G401.6 (cell line): ENCODE results near the gene STX18.
"Not testable (repeated sequence)": the region's sequence is repeated elsewhere in the genome, so short reads cannot be mapped to it uniquely, and the experiment has no call there.

Experiments used
- FAIRE-seq: peaks from 2 replicates; lab custom pipeline; 2012; peaks lifted over from hg19 to GRCh38; lab: Jason Lieb, UNC

The STX18 gene

GRCh38 chr4:4554234-4554633, 12.4 kb upstream of the STX18 start:
- no peak for FAIRE-seq

DNA sequence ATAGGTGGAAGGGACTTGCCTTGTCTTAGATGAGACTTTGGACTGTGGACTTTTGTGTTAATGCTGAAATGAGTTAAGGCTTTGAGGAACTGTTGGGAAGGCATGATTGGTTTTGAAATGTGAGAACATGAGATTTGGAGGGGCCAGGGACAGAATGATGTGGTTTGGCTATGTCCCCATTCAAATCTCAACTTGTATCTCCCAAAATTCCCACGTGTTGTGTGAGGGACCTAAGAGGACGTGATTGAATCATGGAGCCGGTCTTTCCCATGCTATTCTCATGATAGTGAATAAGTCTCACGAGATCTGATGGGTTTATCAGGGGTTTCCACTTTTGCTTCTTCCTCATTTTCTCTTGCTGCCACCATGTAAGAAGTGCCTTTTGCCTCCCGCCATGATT, 10.2 kb upstream of the STX18 start:
- FAIRE-seq = not testable (repeated sequence)

GRCh38 chr4:4550161-4550560, 8.3 kb upstream of the STX18 start:
- FAIRE-seq = not testable (repeated sequence)

GRCh38 chr4:4549534-4549933, 7.7 kb upstream of the STX18 start:
- no peak for FAIRE-seq

DNA sequence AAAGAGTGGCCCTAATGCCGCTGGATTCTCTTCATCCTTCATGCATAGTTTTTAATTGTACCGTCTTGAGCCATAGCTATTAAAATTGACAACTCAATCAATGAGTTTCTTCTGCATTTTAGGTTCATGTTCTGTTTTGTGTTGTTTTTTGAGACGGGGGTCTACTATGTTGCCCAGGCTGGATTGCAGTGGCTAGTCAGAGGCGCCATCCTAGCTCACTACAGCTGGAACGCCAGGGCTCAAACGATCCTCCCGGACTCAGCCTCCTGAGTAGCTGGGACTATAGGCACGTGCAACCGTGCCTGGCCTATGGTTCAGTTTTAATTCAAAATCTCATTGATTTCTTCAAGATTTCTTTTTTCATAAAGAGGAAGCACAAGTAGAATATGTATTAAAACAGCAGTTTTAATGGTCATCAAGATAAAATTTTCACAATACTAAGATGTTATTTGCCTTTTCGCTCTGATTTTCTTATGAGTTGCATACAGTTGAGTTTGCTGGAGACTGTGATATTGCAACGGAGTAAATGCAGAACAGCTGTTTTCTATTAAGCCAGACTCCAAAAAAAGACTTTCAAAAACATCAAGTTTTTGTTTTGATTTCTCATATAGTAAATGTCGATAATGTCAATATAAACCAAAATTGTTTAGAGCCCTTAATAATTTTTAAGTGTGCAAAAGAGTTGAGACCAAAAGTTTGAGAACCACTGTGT, 1.1 kb upstream of the STX18 start:
- no peak for FAIRE-seq

DNA sequence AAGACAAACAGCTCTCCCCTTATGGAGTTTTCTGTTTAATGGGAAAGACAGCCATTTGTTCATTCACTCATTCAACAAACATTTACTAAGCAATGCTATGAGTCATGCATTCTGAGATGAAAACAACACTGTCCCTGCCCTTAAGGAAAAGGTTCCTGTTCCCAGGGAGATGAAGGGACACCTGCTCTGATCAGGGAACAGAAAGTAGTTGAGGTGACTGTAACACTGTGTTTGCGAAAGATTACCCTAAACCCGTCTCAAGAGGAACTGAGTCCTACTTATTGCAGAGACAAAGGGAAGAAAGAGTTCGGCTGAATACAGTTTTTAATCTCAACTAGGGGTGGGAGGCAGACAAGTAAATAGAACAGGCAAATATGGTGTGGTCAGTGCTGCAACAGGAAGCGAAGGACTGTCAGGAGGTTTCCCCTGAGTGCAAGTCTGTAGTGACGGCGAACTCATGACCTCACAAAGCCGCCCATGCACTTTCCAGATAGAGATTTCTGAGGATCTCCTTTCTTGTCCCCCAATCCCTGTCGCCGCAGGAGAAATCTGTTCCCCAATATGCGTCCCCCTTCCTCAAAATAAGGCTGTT, 712 bp downstream of the STX18 start:
- no peak for FAIRE-seq

- FAIRE-seq = no peak
Measured at GRCh38 chr4:4539481-4539880, 2.4 kb downstream of the STX18 start.

GRCh38 chr4:4535590-4535989, 6.3 kb downstream of the STX18 start:
- no peak for FAIRE-seq

GRCh38 chr4:4534515-4535145, 7.2 kb downstream of the STX18 start:
- no peak for FAIRE-seq

DNA sequence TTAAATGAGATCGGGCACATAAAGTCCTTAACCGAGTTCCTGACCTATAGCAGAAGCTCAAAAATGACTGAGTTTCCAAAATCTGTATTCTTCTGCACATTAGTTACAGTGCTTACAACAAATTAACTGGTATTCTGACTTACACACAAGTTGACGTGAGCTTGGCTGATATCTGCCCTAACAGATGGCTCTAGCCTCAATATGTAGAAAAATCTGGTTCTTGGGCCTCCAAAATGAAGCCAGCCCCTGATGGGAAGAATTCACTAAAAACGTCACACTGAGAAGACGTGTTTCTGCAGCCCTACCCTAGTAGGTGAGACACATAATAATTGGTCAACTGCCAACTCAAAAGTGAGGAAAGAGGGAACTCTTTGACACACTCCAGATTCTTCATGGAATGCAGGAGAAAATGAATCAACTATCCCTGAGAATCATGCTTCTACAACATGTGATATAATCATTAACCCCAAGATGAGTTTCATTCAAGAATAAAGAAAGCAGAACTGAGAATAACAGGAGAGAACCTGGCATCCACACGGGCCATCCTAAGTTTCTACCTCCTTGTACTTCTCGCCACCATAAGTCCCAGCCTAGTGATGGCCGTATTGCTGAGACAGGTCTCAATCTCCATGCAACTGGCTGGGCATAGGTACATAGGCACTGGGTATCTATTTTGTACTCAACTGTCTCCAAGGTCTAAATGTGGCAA, 8.2 kb downstream of the STX18 start:
- FAIRE-seq = no peak

DNA sequence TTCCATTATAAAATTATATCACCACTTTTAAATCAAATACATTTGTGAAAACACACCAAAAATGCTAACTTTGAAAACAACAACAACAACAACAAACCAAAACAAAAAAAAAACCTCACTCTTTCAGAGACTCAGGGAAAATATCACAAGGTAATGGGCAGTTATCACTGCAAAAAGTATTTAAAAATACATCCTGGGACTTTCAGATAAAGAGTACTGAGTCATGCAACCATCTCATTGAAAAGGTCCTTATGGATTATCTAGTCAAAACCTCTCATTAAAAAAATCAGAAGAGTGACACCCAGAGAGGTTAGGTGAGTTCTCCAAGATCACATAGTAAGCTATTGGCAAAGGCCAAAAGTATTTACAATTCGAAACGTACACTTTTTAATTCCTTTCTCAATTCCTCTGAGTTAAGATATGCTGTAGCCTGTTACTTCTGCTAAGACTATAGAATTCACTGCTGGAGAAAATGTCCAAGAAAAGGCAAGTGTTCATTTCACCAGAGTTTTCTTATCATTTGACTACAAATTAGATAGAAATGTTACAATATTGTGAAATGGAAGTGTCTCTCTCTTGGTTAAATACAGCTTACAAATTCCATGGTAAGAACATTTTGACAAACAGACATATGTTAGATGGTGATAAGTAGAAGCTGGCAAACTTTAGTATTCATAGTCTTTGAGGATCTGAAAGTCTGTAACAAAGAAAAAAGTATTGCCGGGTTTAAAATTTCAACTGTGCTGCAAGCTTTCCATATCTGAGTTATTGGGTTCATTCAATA, 9.3 kb downstream of the STX18 start:
- no peak for FAIRE-seq

DNA sequence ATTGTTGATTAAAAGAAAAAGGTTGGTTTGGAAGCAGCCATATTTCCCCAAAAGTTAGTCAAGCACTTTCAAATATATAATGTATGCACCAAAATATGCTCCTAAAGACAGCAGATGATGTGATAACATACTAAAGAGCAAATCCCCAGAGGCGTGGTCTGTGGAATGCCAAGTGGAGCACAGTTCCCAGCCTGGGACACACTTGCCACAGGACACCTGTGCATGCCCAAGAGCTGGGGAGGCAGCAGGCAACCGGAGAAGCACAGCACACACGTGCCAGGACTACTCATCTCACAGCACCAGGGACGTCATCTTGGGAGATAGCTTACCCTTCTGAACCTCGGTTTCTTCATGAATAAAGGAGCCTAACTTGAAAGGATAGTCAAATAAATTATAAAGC, 12.5 kb downstream of the STX18 start:
- no peak for FAIRE-seq

- FAIRE-seq = no peak
Measured at GRCh38 chr4:4526401-4526800, 15.4 kb downstream of the STX18 start.

GRCh38 chr4:4524364-4524763, 17.5 kb downstream of the STX18 start:
- peak; percentile 68 for FAIRE-seq

GRCh38 chr4:4521731-4522130, 20.1 kb downstream of the STX18 start:
- no peak for FAIRE-seq

DNA sequence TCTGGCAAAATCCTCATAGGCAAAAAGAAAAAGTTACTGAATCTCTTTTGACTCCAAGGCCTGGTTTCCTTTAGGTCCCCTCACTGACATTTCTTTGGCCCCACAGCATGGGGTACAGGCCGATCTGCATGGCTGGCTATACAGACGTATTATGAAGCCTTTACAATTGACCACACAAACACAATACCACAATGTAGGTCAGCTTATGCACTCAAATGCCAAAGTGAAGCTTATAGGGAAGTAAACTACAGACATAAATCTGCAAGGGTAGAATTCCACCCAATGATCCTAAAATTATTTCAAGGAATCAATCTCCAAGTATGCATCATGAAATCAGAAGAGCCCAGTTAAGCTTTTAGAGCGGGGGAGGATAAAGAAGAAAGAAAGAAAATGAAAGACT, 20.7 kb downstream of the STX18 start:
- no peak for FAIRE-seq

GRCh38 chr4:4519297-4519894, 22.5 kb downstream of the STX18 start:
- FAIRE-seq = peak; percentile 98

GRCh38 chr4:4518747-4519146, 23.1 kb downstream of the STX18 start:
- FAIRE-seq = no peak

- no peak for FAIRE-seq
Measured at GRCh38 chr4:4514786-4515185, 27.1 kb downstream of the STX18 start.

DNA sequence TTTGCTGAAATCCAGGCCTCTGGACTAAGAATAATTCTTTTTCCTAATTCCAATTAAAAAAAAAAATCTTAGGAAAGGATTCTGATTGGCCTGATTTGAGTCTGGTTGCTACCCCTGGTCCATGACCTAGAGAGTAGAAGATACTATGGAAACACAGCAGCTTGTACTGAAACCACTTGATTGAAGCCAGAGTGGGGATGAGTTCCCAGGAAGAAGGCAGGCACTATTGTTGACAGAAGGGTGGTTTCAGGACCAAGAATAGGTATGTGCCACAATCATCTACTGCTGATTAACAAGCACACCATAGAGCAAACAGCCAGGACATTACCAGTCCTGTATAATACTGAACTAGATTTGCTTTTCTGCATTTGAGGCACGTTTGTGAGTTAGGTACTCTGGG, 29.6 kb downstream of the STX18 start:
- FAIRE-seq = no peak

GRCh38 chr4:4510641-4511040, 31.2 kb downstream of the STX18 start:
- FAIRE-seq = not testable (repeated sequence)

- FAIRE-seq = no peak
Measured at GRCh38 chr4:4509521-4509920, 32.3 kb downstream of the STX18 start.
